GM12801 (cell line): Measurements from ENCODE around the gene SYNE3.

Experiments
- CTCF ChIP-seq: IDR thresholded peaks from one replicate; pipeline ENCODE4 v1.5.1; 2011; ENCODE audit warnings: control low read depth; ENCODE audit not compliant: insufficient read length; ENCODE audit errors: extremely low read depth

SYNE3 gene

GRCh38 chr14:95477411-95478269, 38.8 kb downstream of the SYNE3 start:
- no peak for TF ChIP-seq CTCF

- no peak for TF ChIP-seq CTCF
These were observed 39.7 kb downstream of the SYNE3 start for GRCh38 chr14:95476747-95477146.

GRCh38 chr14:95475540-95476240, 40.8 kb downstream of the SYNE3 start:
- no peak for TF ChIP-seq CTCF

- no peak for TF ChIP-seq CTCF
These were observed 41.5 kb downstream of the SYNE3 start for GRCh38 chr14:95474941-95475340.

GRCh38 chr14:95474486-95474885, 42.0 kb downstream of the SYNE3 start:
- no peak for TF ChIP-seq CTCF

- no peak for TF ChIP-seq CTCF
These were observed 43.6 kb downstream of the SYNE3 start for GRCh38 chr14:95472819-95473251.

GRCh38 chr14:95471476-95471875, 45.0 kb downstream of the SYNE3 start:
- no peak for TF ChIP-seq CTCF
